Right kidney (tissue), 9 donors: Measurements from ENCODE around the gene PRMT5.
"Not testable (repeated sequence)": the region's sequence is repeated elsewhere in the genome, so short reads cannot be mapped to it uniquely, and the experiment has no call there.

ENCODE experiments used
- DNase-seq: peaks from one replicate; pipeline ENCODE4 v3.0.0-alpha.2; 2016
- long read RNA-seq, 8 donors: transcript quantifications; one replicate each; lab custom pipeline, GENCODE V29; 2026

The PRMT5 gene
- long read RNA-seq, donor 1, transcript PRMT5-202 (17 exons, 2,531 nt): major isoform, 25 of 34 reads
- long read RNA-seq, donor 1, partial matches to known transcripts: 7 of 34 reads
- long read RNA-seq, donor 1, other reads (novel, unspliced or antisense): 0 of 34 reads
- long read RNA-seq, donor 2, transcript PRMT5-202 (17 exons, 2,531 nt): major isoform, 5 of 7 reads
- long read RNA-seq, donor 2, partial matches to known transcripts: 0 of 7 reads
- long read RNA-seq, donor 2, other reads (novel, unspliced or antisense): 0 of 7 reads
- long read RNA-seq, donor 3, transcript PRMT5-202 (17 exons, 2,531 nt): major isoform, 5 of 6 reads
- long read RNA-seq, donor 3, partial matches to known transcripts: 0 of 6 reads
- long read RNA-seq, donor 3, other reads (novel, unspliced or antisense): 0 of 6 reads
- long read RNA-seq, donor 4, transcript PRMT5-202 (17 exons, 2,531 nt): major isoform, 10 of 22 reads
- long read RNA-seq, donor 4, partial matches to known transcripts: 9 of 22 reads
- long read RNA-seq, donor 4, other reads (novel, unspliced or antisense): 0 of 22 reads
- long read RNA-seq, donor 5, transcript PRMT5-202 (17 exons, 2,531 nt): major isoform, 6 of 13 reads
- long read RNA-seq, donor 5, partial matches to known transcripts: 5 of 13 reads
- long read RNA-seq, donor 5, other reads (novel, unspliced or antisense): 0 of 13 reads
- long read RNA-seq, donor 6, transcript PRMT5-202 (17 exons, 2,531 nt): major isoform, 8 of 16 reads
- long read RNA-seq, donor 6, partial matches to known transcripts: 8 of 16 reads
- long read RNA-seq, donor 6, other reads (novel, unspliced or antisense): 0 of 16 reads
- long read RNA-seq, donor 7: 0 reads
- long read RNA-seq, donor 8, transcript PRMT5-202 (17 exons, 2,531 nt): major isoform, 12 of 16 reads
- long read RNA-seq, donor 8, partial matches to known transcripts: 0 of 16 reads
- long read RNA-seq, donor 8, other reads (novel, unspliced or antisense): 0 of 16 reads

DNA sequence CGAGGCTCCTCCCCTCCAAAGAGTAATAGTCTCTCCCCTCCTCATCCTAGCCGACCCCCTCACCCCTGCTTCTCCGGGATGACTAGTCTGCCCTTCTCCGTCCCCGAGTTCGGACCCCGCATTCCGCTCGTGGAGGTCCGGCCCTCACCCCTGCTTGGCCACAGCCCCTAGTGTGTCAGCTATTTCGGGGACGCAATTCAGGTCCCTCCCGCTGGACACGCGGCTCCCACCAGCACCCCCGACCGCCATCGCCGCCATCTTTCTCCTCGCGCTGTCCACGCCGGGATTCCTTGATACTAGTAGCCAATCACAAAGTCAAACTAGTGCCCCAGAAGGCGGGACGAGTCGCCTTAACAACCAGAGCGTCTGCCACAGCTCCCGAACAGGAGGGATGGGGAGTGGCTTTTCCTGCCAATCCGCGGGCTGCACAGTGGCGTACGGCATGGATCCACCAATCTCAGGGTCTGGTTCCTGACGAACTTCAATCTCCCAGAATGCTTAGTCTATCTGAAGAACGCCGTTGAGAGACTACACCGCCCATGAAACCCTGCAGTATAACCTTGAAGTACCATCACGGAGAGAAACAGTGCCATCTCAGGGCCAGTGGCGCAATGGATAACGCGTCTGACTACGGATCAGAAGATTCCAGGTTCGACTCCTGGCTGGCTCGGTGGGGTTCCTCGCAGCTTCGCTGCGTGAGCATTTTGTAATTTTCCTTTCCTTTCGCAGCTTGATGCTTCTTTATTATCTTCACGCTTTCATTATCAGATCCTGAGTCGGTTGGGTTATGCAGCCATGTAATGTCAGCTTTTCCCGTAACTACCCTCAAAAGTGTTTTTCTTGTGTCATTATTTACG lies at the start of gene PRMT5:
PRMT5 (minus strand) TSS at position 273 of the 857 bp plus-strand sequence; CDS start at position 258, 15 bp downstream.
- DNase-seq: peak; percentile 89

DNA sequence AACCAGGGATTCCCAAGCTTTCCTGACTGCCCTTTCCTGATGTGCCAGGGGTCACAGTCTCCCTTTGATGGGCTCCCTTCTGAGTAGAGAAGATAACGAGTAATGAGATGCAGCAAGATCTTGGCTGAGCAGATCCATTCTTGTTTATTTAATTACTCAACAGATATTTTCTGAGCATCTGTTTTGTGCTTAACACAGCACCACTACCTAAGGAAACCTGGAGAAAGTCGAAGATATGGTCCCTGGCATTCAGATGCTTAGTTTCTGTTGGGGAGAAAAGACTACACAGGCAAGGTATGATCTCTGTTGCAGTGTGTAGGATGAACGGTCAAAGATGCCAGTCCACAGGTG lies 49.3 kb upstream of the PRMT5 start:
- DNase-seq: no peak

DNA sequence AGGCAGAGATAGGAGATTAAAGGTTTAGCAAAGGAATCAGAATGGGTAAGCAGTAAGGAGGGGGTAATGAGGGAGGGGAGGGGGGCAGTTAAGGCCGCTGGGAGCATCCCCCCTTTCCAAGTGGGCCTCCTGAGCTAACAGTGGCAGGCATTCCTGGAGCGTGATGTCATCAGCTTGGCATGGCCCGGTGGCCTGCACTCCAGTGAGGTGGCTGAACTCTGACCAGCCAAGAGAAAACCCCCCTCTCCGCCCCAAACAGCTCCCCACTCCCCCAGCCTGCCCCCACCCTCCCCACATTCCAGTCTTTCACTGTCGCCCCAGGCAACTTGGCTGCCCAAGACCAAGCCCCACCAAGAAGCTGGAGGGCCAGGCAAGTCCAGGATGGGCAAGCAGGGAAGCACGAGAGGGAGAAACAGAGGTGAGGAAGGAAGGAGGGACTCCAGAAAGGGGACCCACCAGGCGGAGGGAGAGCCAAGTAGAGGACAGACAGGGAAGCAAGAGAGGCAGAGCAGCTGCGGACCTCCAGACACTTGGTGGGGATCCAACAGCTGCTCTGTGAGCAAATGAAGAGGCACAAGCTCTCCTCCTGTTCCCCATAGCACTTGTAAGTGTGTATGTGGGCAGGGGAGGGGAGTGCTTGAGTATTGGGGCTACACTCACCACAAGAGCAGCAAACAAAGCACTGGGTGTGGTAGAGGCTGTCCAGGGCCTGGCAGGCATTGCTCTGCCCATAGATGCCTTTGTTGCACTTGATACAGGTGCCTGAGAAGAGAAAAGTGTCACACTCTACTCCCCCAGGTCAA lies 48.7 kb upstream of the PRMT5 start:
- peak; percentile 37 for DNase-seq

DNA sequence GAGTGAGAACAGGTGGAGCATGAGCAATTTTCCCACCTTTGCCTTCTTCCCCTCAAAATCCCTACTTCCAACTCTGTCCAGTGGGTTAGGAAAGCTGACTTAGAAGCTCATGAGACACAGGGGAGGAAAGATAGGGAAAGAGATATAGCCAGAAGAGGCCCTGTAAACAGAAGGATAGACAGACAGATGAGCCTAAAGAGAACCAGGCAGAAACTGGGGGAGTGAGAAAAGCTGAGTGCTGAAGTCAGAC lies 48.2 kb upstream of the PRMT5 start:
- peak; percentile 62 for DNase-seq

DNA sequence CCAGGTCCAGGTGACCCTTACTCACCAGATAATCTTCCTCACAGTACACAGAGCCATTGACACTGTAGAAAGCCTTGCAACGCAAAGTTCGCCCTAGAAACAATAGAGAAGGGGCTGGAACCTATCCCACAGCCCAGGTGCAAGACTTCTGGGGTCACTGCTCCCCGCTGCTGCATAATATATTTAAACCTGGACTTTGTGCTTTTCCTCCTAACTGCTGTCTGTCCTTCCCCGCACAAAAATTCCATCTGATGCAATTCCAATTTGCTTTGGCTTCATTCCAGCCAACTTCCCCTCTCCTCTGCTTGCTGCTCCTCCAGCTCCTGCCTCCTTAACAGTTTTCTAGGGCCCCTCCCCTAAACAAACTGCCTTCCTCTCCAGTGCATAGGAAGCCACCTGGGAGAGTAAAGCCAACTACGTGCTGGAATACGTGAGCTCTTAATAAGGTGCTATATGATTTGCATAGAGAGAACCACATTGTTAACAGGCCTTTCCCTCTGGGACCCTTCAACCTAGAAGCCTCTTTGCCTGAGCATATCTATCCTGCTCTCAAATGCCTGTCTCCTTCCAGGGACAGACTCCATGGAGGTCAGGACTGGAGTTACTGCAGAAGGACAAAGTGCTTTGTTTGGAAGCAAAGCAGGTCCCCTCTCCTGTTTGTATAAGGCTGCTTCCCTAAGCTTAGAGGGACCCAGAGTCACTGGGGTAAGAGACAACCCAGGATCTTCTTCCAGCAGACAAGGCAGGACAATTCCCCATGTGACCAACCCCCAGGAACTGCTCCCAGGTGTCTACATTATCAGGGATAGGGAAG lies 47.7 kb upstream of the PRMT5 start:
- DNase-seq: peak; percentile 40

DNA sequence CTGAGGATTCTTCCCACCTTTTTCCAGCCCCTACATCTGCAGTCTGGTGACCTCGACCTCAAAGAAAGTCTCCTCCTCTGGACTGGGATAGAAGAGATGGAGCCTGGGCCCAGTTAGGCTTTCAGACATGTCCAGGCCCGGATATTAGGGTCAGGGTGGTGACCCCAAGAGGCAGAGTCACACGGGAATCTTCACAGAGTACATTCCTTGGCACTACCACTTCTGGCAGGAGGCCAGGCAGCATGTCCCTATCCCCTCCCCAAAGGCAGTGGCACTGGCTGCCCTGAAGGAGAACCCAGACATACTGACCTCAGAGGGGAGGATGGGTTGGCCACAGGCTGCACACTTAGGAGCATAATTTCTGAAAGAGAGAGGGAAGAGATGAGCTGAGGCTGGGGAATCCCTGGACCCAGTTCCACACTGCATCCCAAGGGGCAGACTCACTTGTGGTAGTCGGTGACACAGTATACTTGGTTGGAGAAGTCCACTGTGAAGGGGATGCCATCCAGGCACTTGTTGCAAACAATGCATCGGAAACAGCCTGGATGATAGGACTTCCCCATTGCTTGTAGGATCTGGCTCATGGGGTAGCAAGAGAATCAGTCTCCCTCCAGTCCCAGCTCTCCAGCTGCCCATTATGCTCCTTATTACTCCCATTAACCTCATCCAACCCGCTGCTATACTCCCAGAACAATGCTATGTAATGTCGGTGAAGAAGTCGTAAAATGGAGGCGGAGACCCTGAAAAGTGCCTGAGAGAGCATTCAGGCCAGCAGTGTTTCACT lies 45.5 kb upstream of the PRMT5 start:
- no peak for DNase-seq

DNA sequence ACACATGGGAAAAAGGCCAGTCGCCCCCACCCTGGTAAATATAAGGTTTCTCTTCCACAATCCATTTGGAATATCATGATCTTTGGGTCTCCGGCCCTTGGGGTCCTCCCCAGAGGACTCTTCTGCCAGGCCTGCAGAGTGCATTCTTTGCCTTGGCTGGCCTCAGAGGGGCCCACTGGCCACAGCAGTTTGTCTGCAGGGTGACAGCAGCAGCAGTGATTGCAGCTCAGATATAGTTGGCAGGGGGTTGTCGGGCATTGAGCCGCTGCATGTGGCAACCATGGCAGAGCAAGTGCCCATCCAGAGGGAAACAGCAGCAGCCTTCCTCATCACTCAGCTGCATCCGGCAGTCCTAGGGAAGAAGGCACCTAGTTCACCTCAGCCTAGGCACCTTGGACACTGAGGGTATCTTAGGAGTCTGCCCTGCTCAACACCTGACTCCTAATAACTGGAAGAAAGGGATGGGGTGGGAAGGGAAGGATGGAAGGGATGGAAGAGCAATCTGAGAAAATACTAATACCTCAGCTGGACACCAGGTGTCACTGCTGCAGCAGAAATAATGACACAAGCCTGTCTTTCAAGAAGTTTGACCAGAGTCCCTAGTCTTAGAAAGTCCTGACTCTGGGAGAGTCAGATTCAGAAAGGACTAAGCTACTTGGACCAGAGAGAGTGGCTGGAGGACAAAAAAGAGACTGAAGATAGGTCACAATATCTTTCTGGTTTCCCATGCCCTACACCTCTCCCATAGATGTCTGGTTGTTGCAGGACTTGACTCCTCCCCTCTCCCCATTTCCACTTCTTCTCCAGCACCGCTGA lies 44.2 kb upstream of the PRMT5 start:
- peak; percentile 37 for DNase-seq

DNA sequence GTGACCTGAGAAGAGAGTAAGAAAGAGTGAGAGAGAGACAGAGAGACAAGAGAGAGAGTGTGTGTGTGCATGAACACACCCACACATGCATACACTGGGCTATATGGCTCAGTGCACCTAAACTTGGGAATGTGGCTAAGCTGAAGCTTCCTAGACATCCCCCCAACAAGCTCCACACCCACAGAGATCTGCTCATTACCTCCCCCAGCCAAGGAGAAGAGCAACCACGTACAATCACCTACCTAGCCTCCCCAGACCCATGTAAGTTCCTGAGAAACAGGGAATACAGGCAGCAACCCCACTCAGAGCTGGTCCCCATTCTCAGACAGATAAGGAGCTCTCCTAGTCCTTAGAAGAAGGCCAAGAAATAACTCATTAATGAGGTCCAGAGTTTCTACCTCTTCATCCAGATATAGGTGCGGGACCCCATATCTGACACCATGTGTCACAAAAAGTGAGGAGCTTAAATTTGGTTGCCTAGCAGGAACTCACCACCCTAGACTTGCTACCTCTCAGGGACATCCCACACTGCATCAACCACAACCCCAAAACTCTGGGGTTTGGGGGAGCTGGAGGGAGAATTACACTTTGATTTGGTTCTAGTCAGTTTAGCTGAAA lies 43.2 kb upstream of the PRMT5 start:
- no peak for DNase-seq

DNA sequence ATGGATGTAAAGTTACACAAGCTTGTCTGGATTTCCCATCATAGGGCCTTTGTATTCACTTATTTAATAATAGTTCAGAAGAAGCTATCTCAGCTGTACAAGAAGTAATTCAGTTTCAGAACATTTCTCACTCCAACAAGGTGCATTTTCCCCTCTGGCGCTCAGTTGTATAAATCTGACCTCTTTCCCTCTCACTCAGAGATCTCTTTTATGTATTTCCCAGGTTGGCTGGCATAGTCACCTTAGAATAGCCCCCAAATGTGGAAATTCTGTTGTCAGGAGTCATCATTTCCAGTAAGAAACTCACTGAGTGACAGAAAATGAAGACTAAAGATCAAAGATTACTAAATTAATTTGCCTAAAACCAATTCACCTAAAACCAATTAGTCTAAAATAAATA lies 42.0 kb upstream of the PRMT5 start:
- no peak for DNase-seq

DNA sequence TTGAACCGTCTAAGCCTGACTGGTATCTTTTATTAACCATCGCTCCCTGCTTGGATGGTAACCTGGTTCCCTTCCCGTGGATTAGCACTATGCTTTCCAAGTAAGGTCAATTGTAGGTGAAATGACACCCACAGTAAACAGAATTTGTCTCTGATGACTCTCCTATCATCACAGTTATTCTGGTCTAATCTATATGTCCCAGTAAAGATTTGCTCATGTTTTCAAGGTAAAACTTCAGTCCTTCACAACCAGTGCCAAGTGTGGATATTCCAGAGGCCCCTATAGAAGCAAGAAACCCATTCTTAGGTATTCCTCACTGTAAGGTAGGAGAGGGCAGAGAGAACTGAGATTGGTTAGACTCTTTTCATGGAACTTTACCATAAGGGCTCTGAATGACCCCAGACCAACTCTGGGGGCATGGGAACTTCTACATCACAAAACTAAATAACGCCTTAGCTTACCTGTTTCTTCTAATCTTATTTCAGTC lies 37.6 kb upstream of the PRMT5 start:
- no peak for DNase-seq

DNA sequence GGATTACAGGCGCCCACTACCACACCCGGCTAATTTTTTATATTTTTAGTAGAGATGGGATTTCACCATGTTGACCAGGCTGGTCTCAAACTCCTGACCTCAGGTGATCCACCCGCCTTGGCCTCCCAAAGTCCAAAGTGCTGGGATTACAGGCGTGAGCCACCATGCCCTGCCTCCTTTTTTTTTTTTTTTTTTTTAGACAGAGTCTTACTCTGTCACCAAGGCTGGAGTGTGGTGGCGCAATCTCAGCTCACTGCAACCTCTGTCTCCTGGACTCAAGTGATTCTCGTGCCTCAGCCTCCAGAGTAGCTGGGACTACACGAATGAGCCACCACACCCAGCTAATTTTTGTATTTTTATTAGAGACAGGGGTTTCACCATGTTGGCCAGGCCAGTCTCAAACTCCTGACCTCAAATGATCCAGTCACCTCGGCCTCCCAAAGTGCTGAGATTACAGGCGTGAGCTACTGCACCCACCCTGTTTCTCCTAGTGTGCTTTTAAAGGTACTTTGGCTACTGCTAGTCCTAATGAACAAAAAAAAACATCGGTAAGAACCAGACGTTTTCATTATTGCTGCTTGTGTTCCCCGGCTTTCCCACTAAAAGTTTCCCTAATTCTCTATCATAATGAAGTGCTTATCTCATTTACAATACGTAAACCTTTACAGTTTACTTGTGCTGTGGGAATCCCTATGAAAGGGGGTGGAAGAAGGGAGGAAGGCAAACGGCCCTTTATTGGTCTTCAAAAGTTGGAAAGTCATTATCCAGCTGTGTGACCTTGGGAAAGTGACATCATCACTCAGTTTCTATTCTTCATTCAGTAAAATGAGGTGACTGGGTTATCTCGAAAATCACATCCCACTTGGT lies 37.0 kb upstream of the PRMT5 start:
- not testable (repeated sequence) for DNase-seq

DNA sequence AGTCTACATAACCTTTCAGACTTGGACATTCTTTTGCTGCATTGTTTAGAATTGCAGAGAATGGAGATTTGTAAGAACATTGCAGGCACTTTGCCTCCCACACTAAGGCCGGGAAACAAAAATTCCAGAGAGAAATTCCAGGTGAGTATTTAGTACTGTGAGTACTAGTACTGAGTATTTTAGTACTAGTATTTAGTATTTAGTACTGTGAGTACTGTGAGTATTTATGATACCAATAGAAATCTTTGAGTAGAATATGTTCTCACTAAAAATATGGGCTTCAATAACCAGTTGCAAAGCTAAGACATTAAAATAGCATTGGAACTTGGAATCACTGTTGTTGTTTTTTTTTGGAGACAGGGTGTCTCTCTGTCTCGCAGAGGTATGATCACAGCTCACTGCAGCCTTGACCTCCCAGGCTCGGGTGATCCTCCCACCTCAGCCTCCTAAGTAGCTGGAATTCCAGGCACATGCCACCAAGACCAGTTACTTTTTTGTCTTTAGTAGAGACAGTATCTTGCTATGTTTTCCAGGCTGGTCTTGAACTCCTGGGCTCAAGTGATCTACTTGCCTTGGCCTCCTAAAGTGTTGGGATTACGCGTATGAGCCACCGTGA lies 33.0 kb upstream of the PRMT5 start:
- no peak for DNase-seq

DNA sequence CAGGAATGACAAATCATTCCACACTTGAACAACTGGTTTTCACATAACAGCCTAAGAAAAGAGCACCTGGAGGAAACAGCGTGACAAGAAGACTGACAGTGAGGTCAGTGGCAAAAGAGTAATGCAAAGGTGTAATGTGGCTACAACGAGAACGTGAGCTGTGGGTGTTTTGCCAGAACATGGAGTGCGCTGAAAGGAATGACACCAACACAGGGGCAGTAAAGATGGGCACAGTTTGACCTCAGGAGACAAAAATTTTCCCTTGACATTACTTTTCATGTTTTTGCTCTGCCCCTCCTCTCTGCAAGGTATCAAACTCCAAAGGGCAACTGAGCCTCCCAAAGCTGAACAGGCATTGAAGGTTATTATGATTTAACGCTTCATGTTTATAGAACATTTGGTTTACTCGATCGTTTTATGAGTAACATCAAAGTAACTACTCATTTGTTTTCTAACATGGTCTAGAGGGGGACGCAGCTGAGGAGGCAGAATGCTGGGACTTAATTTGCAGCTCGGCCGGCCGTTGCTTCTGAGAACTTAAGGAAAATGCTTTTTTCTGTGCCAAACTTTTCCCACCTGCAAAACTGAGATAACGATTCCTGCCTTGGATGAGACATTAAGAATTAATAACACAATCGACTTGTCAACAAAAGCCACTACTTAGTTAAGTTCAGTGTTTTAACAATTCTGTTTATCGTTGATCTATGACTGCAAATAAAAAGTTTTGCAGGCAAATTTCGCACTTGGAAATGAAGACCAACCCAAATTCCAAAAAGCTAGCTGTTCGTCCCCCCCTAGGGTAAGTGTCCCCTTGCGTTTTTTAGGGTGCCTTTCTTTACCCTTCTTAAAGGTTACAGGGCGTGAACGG lies 26.8 kb upstream of the PRMT5 start:
- DNase-seq: peak; percentile 45

DNA sequence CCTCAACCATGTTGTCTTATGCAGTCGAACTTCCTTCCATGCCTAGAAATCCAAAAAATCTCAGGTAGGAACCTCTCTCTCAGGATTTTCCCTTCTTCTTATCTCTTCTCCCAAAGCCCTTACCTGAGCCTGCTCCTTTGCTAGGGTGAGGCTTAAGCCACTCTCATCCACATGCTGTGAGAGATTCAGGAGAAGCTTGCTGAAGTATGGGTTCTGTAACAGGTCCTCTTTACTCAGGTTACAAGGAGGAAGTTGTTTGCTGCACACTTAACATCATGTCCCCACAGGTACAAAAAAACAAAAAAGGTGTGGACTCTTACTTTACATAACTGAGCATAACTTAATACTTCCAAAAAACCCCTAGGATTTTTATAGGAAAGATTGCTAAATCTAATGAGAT lies 23.2 kb upstream of the PRMT5 start:
- DNase-seq: no peak

DNA sequence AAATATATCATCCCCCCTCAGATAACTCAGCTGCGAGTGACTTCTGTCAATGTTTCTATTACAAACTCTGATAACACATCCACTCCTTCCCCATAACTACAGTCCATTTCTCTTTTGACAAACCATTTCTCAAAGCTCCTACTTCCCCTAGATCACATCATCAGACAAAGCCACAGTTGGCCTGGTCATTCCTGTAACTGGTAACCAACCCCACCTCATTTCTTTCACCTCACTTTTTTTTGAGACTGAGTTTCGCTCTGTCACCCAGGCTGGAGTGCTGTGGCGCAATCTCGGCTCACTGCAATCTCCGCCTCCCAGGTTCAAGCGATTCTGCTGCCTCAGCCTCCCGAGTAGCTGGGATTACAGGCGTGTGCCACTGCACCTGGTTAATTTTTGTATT lies 22.6 kb upstream of the PRMT5 start:
- DNase-seq: not testable (repeated sequence)

DNA sequence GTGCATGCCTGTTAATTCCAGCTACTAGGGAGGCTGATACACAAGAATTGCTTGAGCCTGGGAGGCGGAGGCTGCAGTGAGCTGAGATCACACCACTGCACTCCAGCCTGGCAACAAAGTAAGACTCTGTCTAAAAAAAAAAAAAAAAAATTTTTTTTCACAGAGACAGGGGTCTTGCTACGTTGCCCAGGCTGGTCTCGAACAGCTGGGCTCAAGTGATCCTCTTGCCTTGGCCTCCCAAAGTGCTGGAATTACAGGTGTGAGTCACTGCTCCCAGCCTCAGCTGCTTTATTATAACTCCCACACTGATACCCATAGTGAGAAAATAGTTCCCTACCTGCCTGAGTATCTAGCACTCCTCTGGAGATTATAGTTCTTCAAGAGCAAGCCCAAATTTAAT lies 16.5 kb upstream of the PRMT5 start:
- no peak for DNase-seq
